ENCODE results near the gene ANO1.

GRCh38 chr11:70100791-70101190 lies 22.7 kb downstream of the ANO1 start:
- TF ChIP-seq USF1 (IDR thresholded peaks at IDR 0.05; ENCODE audit: borderline replicate concordance, low read depth) (no peak), FOXJ3 (CRISPR knock-in tag; IDR thresholded peaks at IDR 0.05) (no peak), RXRA (IDR thresholded peaks at IDR 0.05; ENCODE audit: borderline replicate concordance, low read depth) (no peak), CTCF (IDR thresholded peaks at IDR 0.05) (no peak), MAX (IDR thresholded peaks at IDR 0.05; ENCODE audit: low read depth) (no peak), POLR2AphosphoS5 (IDR thresholded peaks at IDR 0.05; ENCODE audit: low read depth, low read length) (no peak), NRF1 (IDR thresholded peaks at IDR 0.05; ENCODE audit: low read depth, low read length) (no peak), FOSL2 (IDR thresholded peaks at IDR 0.05; ENCODE audit: borderline replicate concordance, low read depth) (no peak), TAF1 (IDR thresholded peaks at IDR 0.05; ENCODE audit: borderline replicate concordance, low read depth, low read length) (no peak), EP300 (IDR thresholded peaks at IDR 0.05; ENCODE audit: borderline replicate concordance in 1 of 2, low read depth in 1 of 2, low read length in 1 of 2) (no peak), MXI1 (IDR thresholded peaks at IDR 0.05; ENCODE audit: low read depth, low read length) (no peak), TCF12 (IDR thresholded peaks at IDR 0.05) (no peak)
